Measurements from ENCODE around the gene TET3.

GRCh38 chr2:74021407-74021755 lies 36.7 kb downstream of the TET3 start:
- no peak for TF ChIP-seq POLR2A (IDR thresholded peaks at IDR 0.05)
- no peak for TF ChIP-seq CTCF (IDR thresholded peaks at IDR 0.05)

Data from uterus (tissue), 2 donors.